Adipose tissue (tissue), 3 donors: Measurements from ENCODE around the gene USP10. TPM values are rescaled to one million over a fixed set of nuclear protein-coding genes. Genes with fewer than 3 reads are reported as not detected.
"Not testable (repeated sequence)": the region's sequence is repeated elsewhere in the genome, so short reads cannot be mapped to it uniquely, and the experiment has no call there.

ENCODE experiments used
- H3K27ac ChIP-seq: one replicate; pipeline ENCODE4 v1.5.1; 2013; ENCODE audit warnings: low read depth, low read length
- WGBS, 3 donors: extraction: QIAGEN DNeasy Blood & Tissue Kit; methylation state at CpG; one replicate each; pipeline ENCODE4 v1.1.7; 2013; 5-methylcytosine and 5-hydroxymethylcytosine counted together
- polyA plus RNA-seq, 3 donors: library from polyadenylated mRNA; stranded (reverse); fragments of 200-250 nt; gene quantifications; one replicate each; pipeline ENCODE4 v1.2.3, GENCODE V29; 2013
- donor health status: healthy with polysubstance abuse.
- donor health status: Bipolar disorder and iron deficiency.
- donor health status: healthy.

USP10 gene
- polyA plus RNA-seq, 3 donors: 13.1 to 39.0 (median 21.8) TPM

- H3K27ac ChIP-seq: no peak overlapping the region
- WGBS, 3 donors: 39 to 47% (median 40%) methylated on average over 8 of the region's 8 CpGs
These were observed 38.6 kb downstream of the USP10 start for GRCh38 chr16:84738255-84739038.

- 66 to 84% (median 70%) methylated on average over 7 of the region's 7 CpGs for WGBS, 3 donors
- no peak overlapping the region for H3K27ac ChIP-seq
These were observed 39.7 kb downstream of the USP10 start for GRCh38 chr16:84739349-84740124.

- WGBS, 3 donors: 50 to 74% (median 72%) methylated on average over 5 of the region's 5 CpGs
- H3K27ac ChIP-seq: no peak overlapping the region
These were observed 40.9 kb downstream of the USP10 start for GRCh38 chr16:84740596-84741116.

- no peak overlapping the region for H3K27ac ChIP-seq
- 35 to 48% (median 45%) methylated on average over 4 of the region's 4 CpGs for WGBS, 3 donors
These were observed 41.6 kb downstream of the USP10 start for GRCh38 chr16:84741340-84741830.

- WGBS, 3 donors: 68 to 79% (median 69%) methylated on average over 10 of the region's 10 CpGs
- H3K27ac ChIP-seq: no peak overlapping the region
These were observed 42.9 kb downstream of the USP10 start for GRCh38 chr16:84742641-84743092.

- H3K27ac ChIP-seq: no peak overlapping the region
- 74 to 91% (median 81%) methylated on average over 6 of the region's 6 CpGs for WGBS, 3 donors
These were observed 46.4 kb downstream of the USP10 start for GRCh38 chr16:84746231-84746630.

- H3K27ac ChIP-seq: no peak overlapping the region
- 94 to 96% (median 95%) methylated on average over 11 of the region's 11 CpGs for WGBS, 3 donors
These were observed 47.1 kb downstream of the USP10 start for GRCh38 chr16:84746875-84747274.

GRCh38 chr16:84748247-84748646 lies 48.4 kb downstream of the USP10 start:
- H3K27ac ChIP-seq: not testable (repeated sequence)
- 92 to 93% (median 93%) methylated on average over 11 of the region's 11 CpGs for WGBS, 3 donors

GRCh38 chr16:84749072-84749471 lies 49.3 kb downstream of the USP10 start:
- H3K27ac ChIP-seq: no peak overlapping the region
- 94 to 97% (median 94%) methylated on average over 2 of the region's 2 CpGs for WGBS, 3 donors

- H3K27ac ChIP-seq: no peak overlapping the region
- 59 to 72% (median 69%) methylated on average over 8 of the region's 8 CpGs for WGBS, 3 donors
These were observed 50.0 kb downstream of the USP10 start for GRCh38 chr16:84749815-84750214.

GRCh38 chr16:84750575-84750974 lies 50.8 kb downstream of the USP10 start:
- no peak overlapping the region for H3K27ac ChIP-seq
- WGBS, 3 donors: 87 to 92% (median 89%) methylated on average over 4 of the region's 4 CpGs

GRCh38 chr16:84751241-84751640 lies 51.4 kb downstream of the USP10 start:
- no peak overlapping the region for H3K27ac ChIP-seq
- 54 to 91% (median 54%) methylated on average over 6 of the region's 6 CpGs for WGBS, 3 donors

GRCh38 chr16:84751947-84752346 lies 52.1 kb downstream of the USP10 start:
- no peak overlapping the region for H3K27ac ChIP-seq

GRCh38 chr16:84752600-84752999 lies 52.8 kb downstream of the USP10 start:
- H3K27ac ChIP-seq: no peak overlapping the region
- WGBS, 3 donors: 82 to 90% (median 86%) methylated on average over 8 of the region's 8 CpGs

- 89 to 93% (median 93%) methylated on average over 14 of the region's 14 CpGs for WGBS, 3 donors
- H3K27ac ChIP-seq: no peak overlapping the region
These were observed 53.9 kb downstream of the USP10 start for GRCh38 chr16:84753412-84754326.

GRCh38 chr16:84754353-84754856 lies 54.6 kb downstream of the USP10 start:
- H3K27ac ChIP-seq: no peak overlapping the region
- WGBS, 3 donors: 4 to 10% (median 7%) methylated on average over 12 of the region's 12 CpGs

- no peak overlapping the region for H3K27ac ChIP-seq
- 81 to 89% (median 85%) methylated on average over 17 of the region's 17 CpGs for WGBS, 3 donors
These were observed 55.3 kb downstream of the USP10 start for GRCh38 chr16:84754956-84755672.
